Colonic mucosa (tissue), 4 donors: ENCODE data around the gene FOXJ1. TPM values are rescaled to one million over a fixed set of nuclear protein-coding genes. Genes with fewer than 3 reads are reported as not detected.

Source experiments
- DNase-seq: peaks from one replicate; pipeline ENCODE4 v3.0.0-alpha.2; 2020
- H3K27ac ChIP-seq: fragments of 200-600 bp; one replicate; pipeline ENCODE4 v1.8.0; 2021
- H3K27me3 ChIP-seq: fragments of 200-600 bp; one replicate; pipeline ENCODE4 v1.8.0; 2021
- H3K36me3 ChIP-seq: fragments of 200-600 bp; one replicate; pipeline ENCODE4 v1.8.0; 2021
- H3K4me1 ChIP-seq: fragments of 200-600 bp; one replicate; pipeline ENCODE4 v1.8.0; 2021; ENCODE audit warnings: mild to moderate bottlenecking
- H3K4me3 ChIP-seq: fragments of 200-600 bp; one replicate; pipeline ENCODE4 v1.8.0; 2021
- H3K9ac ChIP-seq, 2 donors: one replicate each; pipeline ENCODE4 v1.7.0; 2013; ENCODE audit warnings: control low read depth in 2 of 2, low read depth in 2 of 2, low read length in 2 of 2
- H3K9me3 ChIP-seq: fragments of 200-600 bp; one replicate; pipeline ENCODE4 v1.8.0; 2021
- CTCF ChIP-seq: fragments of 200-600 bp; IDR thresholded peaks from one replicate; pipeline ENCODE4 v1.8.0; 2022; ENCODE audit warnings: antibody characterized with exemption, mild to moderate bottlenecking
- intact Hi-C: fragments of 100-400 bp; cut with DNase I; formaldehyde crosslinking; loops from one replicate; pipeline ENCODE4 v1.14.1; 2022
- total RNA-seq, 2 donors: library from RNA; stranded (reverse); fragmentation: NEBNext Ultra II Directional in 1 of 2; extraction: Animal tissue kit (Norgen Biotek cat#: 25700) in 1 of 2; gene quantifications; one replicate each; pipeline ENCODE4 v1.2.1, GENCODE V29; 2021
- donor health status: healthy.
- donor health status: DM: no; HTN: no; CAD: no.
- donor health status: DM: no; HTN: no; CAD: no.

Gene FOXJ1
- total RNA-seq, 2 donors from 2014 or later = 1.4 to 2.5 TPM

- DNase-seq = no peak
- intact Hi-C loops = no loop called here
These were observed 14.1 kb upstream of the FOXJ1 start for GRCh38 chr17:76154936-76155845.

GRCh38 chr17:76154292-76154691, 13.2 kb upstream of the FOXJ1 start:
- intact Hi-C loops = no loop called here
- H3K36me3 ChIP-seq = no peaks in the 10 kb centered on the region
- no peaks in the 10 kb centered on the region for H3K4me1 ChIP-seq
- no peaks in the 10 kb centered on the region for H3K27me3 ChIP-seq
- DNase-seq = no peak
- no peak overlapping the region for H3K4me3 ChIP-seq
- H3K9ac ChIP-seq = no peak overlapping the region
- TF ChIP-seq CTCF = no peak
- H3K9me3 ChIP-seq = no peaks in the 10 kb centered on the region
- no peak overlapping the region for H3K27ac ChIP-seq

More at GRCh38 chr17:76154936-76155845, 14.1 kb upstream of the FOXJ1 start:
- H3K36me3 ChIP-seq = no peaks in the 10 kb centered on the region
- no peak for TF ChIP-seq CTCF
- no peaks in the 10 kb centered on the region for H3K4me1 ChIP-seq
- H3K9ac ChIP-seq = no peak overlapping the region
- no peaks in the 10 kb centered on the region for H3K9me3 ChIP-seq
- no peaks in the 10 kb centered on the region for H3K27me3 ChIP-seq
- no peak overlapping the region for H3K4me3 ChIP-seq
- H3K27ac ChIP-seq = no peak overlapping the region

- H3K9ac ChIP-seq = no peak overlapping the region
- H3K4me3 ChIP-seq = no peak overlapping the region
- no peaks in the 10 kb centered on the region for H3K4me1 ChIP-seq
- no peak for TF ChIP-seq CTCF
- H3K27me3 ChIP-seq = no peaks in the 10 kb centered on the region
- no peaks in the 10 kb centered on the region for H3K36me3 ChIP-seq
- DNase-seq = no peak
- intact Hi-C loops = no loop called here
- H3K9me3 ChIP-seq = no peaks in the 10 kb centered on the region
- no peak overlapping the region for H3K27ac ChIP-seq
These were observed 12.6 kb upstream of the FOXJ1 start for GRCh38 chr17:76153640-76154039.

- H3K4me3 ChIP-seq = no peak overlapping the region
- no peaks in the 10 kb centered on the region for H3K9me3 ChIP-seq
- H3K9ac ChIP-seq = no peak overlapping the region
- no peaks in the 10 kb centered on the region for H3K4me1 ChIP-seq
- no peaks in the 10 kb centered on the region for H3K27me3 ChIP-seq
- H3K27ac ChIP-seq = no peak overlapping the region
- DNase-seq = no peak
- no peak for TF ChIP-seq CTCF
- intact Hi-C loops = no loop called here
- H3K36me3 ChIP-seq = no peaks in the 10 kb centered on the region
These were observed 12.2 kb upstream of the FOXJ1 start for GRCh38 chr17:76153202-76153601.

- Histone ChIP-seq H3K27me3 (no peaks in the 10 kb centered on the region), H3K36me3 (no peaks in the 10 kb centered on the region), H3K9me3 (no peaks in the 10 kb centered on the region), H3K9ac (no peak overlapping the region), H3K27ac (no peak overlapping the region), H3K4me3 (no peak overlapping the region), H3K4me1 (no peaks in the 10 kb centered on the region)
- intact Hi-C loops = no loop called here
- no peak for TF ChIP-seq CTCF
- DNase-seq = no peak
These were observed 11.5 kb upstream of the FOXJ1 start for GRCh38 chr17:76152591-76152990.
